Endodermal cell (in vitro differentiated cells): ENCODE data around the gene PTPRN2. TPM values are rescaled to one million over a fixed set of nuclear protein-coding genes. Genes with fewer than 3 reads are reported as not detected.

Experiments
- DNase-seq: peaks from one replicate; pipeline ENCODE4 v3.0.0-alpha.2; 2017
- H3K27ac ChIP-seq: 2 replicates; pipeline ENCODE4 v1.5.1; 2013; ENCODE audit warnings: mild to moderate bottlenecking, low read depth, low read length, moderate library complexity
- H3K27me3 ChIP-seq: 2 replicates; pipeline ENCODE4 v1.6.1; 2013; ENCODE audit warnings: mild to moderate bottlenecking, low read length, moderate library complexity; ENCODE audit not compliant: insufficient read depth, control insufficient read depth, poor library complexity, severe bottlenecking
- H3K36me3 ChIP-seq: 2 replicates; pipeline ENCODE4 v1.7.0; 2013; ENCODE audit warnings: mild to moderate bottlenecking, low read length, moderate library complexity; ENCODE audit not compliant: control insufficient read depth, insufficient read depth
- H3K4me1 ChIP-seq: one replicate; pipeline ENCODE4 v1.7.0; 2013; ENCODE audit warnings: low read length; ENCODE audit not compliant: control insufficient read depth, insufficient read depth
- H3K4me3 ChIP-seq: 2 replicates; pipeline ENCODE4 v1.5.1; 2013; ENCODE audit warnings: mild to moderate bottlenecking, low read length, moderate library complexity
- H3K9ac ChIP-seq: 2 replicates; pipeline ENCODE4 v1.6.1; 2013; ENCODE audit warnings: mild to moderate bottlenecking, low read length, moderate library complexity; ENCODE audit not compliant: poor library complexity, severe bottlenecking; ENCODE audit errors: extremely low read depth
- H3K9me3 ChIP-seq: 2 replicates; pipeline ENCODE4 v1.6.1; 2013; ENCODE audit warnings: mild to moderate bottlenecking, low read length, moderate library complexity; ENCODE audit not compliant: control insufficient read depth
- H3K27ac Mint-ChIP-seq: 2 replicates; pipeline ENCODE4 v1.8.0; 2020; ENCODE audit warnings: mixed read lengths
- H3K27me3 Mint-ChIP-seq: 2 replicates; pipeline ENCODE4 v1.8.0; 2021; ENCODE audit warnings: mild to moderate bottlenecking, mixed read lengths; ENCODE audit not compliant: insufficient read depth
- H3K36me3 Mint-ChIP-seq: 2 replicates; pipeline ENCODE4 v1.8.0; 2020; ENCODE audit warnings: low read depth, mixed read lengths
- H3K4me1 Mint-ChIP-seq: 2 replicates; pipeline ENCODE4 v1.8.0; 2020; ENCODE audit warnings: mixed read lengths
- H3K4me3 Mint-ChIP-seq: 2 replicates; pipeline ENCODE4 v1.8.0; 2020; ENCODE audit warnings: mild to moderate bottlenecking, moderate library complexity, mixed read lengths
- H3K9me3 Mint-ChIP-seq: 2 replicates; pipeline ENCODE4 v1.8.0; 2020; ENCODE audit warnings: mild to moderate bottlenecking, mixed read lengths
- WGBS, 2 experiments: methylation state at CpG; one replicate each; pipeline versions ENCODE4 v1.1.5 to v1.1.7; 2013; ENCODE audit warnings: missing lambda C conversion rate in 2 of 2, mixed read lengths in 1 of 2; ENCODE audit not compliant: insufficient coverage in 1 of 2, insufficient read length in 1 of 2; 5-methylcytosine and 5-hydroxymethylcytosine counted together
- total RNA-seq, 2 donors: library from RNA; stranded (reverse); fragmentation: NEBNext Ultra II Directional in 1 of 2; extraction: Animal tissue kit (Norgen Biotek cat#: 25700) in 1 of 2; gene quantifications; 2 replicates in 1 of 2; 3 replicates in 1 of 2; pipeline ENCODE4 v1.2.1, GENCODE V29; 2021
- TF ChIP-seq, protein P1 (sequence below): fragments of 200-600 bp; sonication (generic); conservative IDR thresholded peaks from 2 replicates; pipeline ENCODE4 v1.5.0; 2021; ENCODE audit warnings: antibody characterized with exemption, mild to moderate bottlenecking

Gene PTPRN2
- total RNA-seq, 2 donors from 2014 or later, result 0.69 to 1.2 TPM

GRCh38 chr7:158469396-158470051, 118.1 kb downstream of the PTPRN2 start:
- Histone ChIP-seq H3K9ac (no peak overlapping the region), H3K4me3 (no peak overlapping the region), H3K9me3 (peaks cover 72% of the 10 kb centered on the region), H3K27ac (no peak overlapping the region), H3K27me3 (no peaks in the 10 kb centered on the region), H3K36me3 (no peaks in the 10 kb centered on the region), H3K4me1 (no peaks in the 10 kb centered on the region)
- Mint-ChIP-seq H3K4me1 (no peaks in the 10 kb centered on the region), H3K9me3 (no peaks in the 10 kb centered on the region), H3K27me3 (no peaks in the 10 kb centered on the region), H3K4me3 (no peak overlapping the region), H3K27ac (no peak overlapping the region), H3K36me3 (no peaks in the 10 kb centered on the region)
- TF ChIP-seq, protein P1, sequence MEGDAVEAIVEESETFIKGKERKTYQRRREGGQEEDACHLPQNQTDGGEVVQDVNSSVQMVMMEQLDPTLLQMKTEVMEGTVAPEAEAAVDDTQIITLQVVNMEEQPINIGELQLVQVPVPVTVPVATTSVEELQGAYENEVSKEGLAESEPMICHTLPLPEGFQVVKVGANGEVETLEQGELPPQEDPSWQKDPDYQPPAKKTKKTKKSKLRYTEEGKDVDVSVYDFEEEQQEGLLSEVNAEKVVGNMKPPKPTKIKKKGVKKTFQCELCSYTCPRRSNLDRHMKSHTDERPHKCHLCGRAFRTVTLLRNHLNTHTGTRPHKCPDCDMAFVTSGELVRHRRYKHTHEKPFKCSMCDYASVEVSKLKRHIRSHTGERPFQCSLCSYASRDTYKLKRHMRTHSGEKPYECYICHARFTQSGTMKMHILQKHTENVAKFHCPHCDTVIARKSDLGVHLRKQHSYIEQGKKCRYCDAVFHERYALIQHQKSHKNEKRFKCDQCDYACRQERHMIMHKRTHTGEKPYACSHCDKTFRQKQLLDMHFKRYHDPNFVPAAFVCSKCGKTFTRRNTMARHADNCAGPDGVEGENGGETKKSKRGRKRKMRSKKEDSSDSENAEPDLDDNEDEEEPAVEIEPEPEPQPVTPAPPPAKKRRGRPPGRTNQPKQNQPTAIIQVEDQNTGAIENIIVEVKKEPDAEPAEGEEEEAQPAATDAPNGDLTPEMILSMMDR, result no peak
- WGBS, 2 experiments, result 83 to 84% methylated on average over 6 to 8 of the region's 8 CpGs
- DNase-seq, result no peak

- Mint-ChIP-seq H3K27me3 (no peaks in the 10 kb centered on the region), H3K36me3 (no peaks in the 10 kb centered on the region), H3K4me3 (no peak overlapping the region), H3K4me1 (no peaks in the 10 kb centered on the region), H3K9me3 (no peaks in the 10 kb centered on the region), H3K27ac (no peak overlapping the region)
- no peaks in the 10 kb centered on the region for H3K27me3 ChIP-seq
- H3K9ac ChIP-seq, result no peak overlapping the region
- TF ChIP-seq, protein P1, result no peak
- 83% methylated on average over 9 of the region's 9 CpGs; no CpG with 5 or more reads in 1 of the 2 experiments for WGBS, 2 experiments
- no peaks in the 10 kb centered on the region for H3K4me1 ChIP-seq
- no peaks in the 10 kb centered on the region for H3K36me3 ChIP-seq
- H3K4me3 ChIP-seq, result no peak overlapping the region
- H3K9me3 ChIP-seq, result peaks cover 73% of the 10 kb centered on the region
- no peak overlapping the region for H3K27ac ChIP-seq
- DNase-seq, result no peak
Measured at GRCh38 chr7:158468700-158469296, 118.8 kb downstream of the PTPRN2 start.

GRCh38 chr7:158468181-158468580, 119.4 kb downstream of the PTPRN2 start:
- Histone ChIP-seq H3K4me3 (no peak overlapping the region), H3K9ac (no peak overlapping the region), H3K27ac (no peak overlapping the region), H3K36me3 (no peaks in the 10 kb centered on the region), H3K9me3 (peaks cover 79% of the 10 kb centered on the region), H3K27me3 (no peaks in the 10 kb centered on the region), H3K4me1 (no peaks in the 10 kb centered on the region)
- Mint-ChIP-seq H3K27me3 (no peaks in the 10 kb centered on the region), H3K36me3 (no peaks in the 10 kb centered on the region), H3K27ac (no peak overlapping the region), H3K4me3 (no peak overlapping the region), H3K4me1 (no peaks in the 10 kb centered on the region), H3K9me3 (no peaks in the 10 kb centered on the region)
- DNase-seq, result peak; percentile 73
- WGBS, 2 experiments, result 79 to 85% methylated on average over 4 to 10 of the region's 10 CpGs
- TF ChIP-seq, protein P1, result no peak
